Breast epithelium (tissue), 3 donors: ENCODE data around the gene DAND5.

Experiments used
- POLR2A ChIP-seq: fragments of 450-650 bp; IDR thresholded peaks from one replicate; pipeline ENCODE4 v1.6.1; 2016; ENCODE audit warnings: antibody characterized with exemption, mild to moderate bottlenecking, moderate library complexity
- TF ChIP-seq, protein P1 (sequence below), 3 donors: fragments of 450-650 bp; IDR thresholded peaks; one replicate each; pipeline ENCODE4 v1.5.1; 2016 to 2017; ENCODE audit warnings: antibody characterized with exemption in 3 of 3, mild to moderate bottlenecking in 3 of 3, moderate library complexity in 3 of 3

- TF ChIP-seq, protein P1, sequence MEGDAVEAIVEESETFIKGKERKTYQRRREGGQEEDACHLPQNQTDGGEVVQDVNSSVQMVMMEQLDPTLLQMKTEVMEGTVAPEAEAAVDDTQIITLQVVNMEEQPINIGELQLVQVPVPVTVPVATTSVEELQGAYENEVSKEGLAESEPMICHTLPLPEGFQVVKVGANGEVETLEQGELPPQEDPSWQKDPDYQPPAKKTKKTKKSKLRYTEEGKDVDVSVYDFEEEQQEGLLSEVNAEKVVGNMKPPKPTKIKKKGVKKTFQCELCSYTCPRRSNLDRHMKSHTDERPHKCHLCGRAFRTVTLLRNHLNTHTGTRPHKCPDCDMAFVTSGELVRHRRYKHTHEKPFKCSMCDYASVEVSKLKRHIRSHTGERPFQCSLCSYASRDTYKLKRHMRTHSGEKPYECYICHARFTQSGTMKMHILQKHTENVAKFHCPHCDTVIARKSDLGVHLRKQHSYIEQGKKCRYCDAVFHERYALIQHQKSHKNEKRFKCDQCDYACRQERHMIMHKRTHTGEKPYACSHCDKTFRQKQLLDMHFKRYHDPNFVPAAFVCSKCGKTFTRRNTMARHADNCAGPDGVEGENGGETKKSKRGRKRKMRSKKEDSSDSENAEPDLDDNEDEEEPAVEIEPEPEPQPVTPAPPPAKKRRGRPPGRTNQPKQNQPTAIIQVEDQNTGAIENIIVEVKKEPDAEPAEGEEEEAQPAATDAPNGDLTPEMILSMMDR (IDR thresholded peaks at IDR 0.05): no peak
- no peak for TF ChIP-seq POLR2A
These were observed 14.8 kb downstream of the DAND5 start for GRCh38 chr19:12984143-12984627.
